Parathyroid adenoma (tissue), 2 donors: ENCODE measurements around the gene NDUFA13.

Experiments used
- H2AFZ ChIP-seq: fragments of 300-600 bp; sonication (generic); one replicate; pipeline ENCODE4 v1.7.0; 2017; ENCODE audit warnings: antibody characterized with exemption, mild to moderate bottlenecking
- H3K27ac ChIP-seq: fragments of 300-600 bp; sonication (generic); one replicate; pipeline ENCODE4 v1.7.0; 2017
- H3K27me3 ChIP-seq: fragments of 300-600 bp; sonication (generic); one replicate; pipeline ENCODE4 v1.7.0; 2017; ENCODE audit warnings: low read length; ENCODE audit not compliant: control insufficient read depth, insufficient read depth
- H3K36me3 ChIP-seq: fragments of 300-600 bp; sonication (generic); one replicate; pipeline ENCODE4 v1.7.0; 2017; ENCODE audit warnings: low read length; ENCODE audit not compliant: control insufficient read depth, insufficient read depth
- H3K4me1 ChIP-seq: fragments of 300-600 bp; sonication (generic); one replicate; pipeline ENCODE4 v1.7.0; 2017; ENCODE audit warnings: control low read depth
- H3K4me2 ChIP-seq: fragments of 300-600 bp; sonication (generic); one replicate; pipeline ENCODE4 v1.7.0; 2017; ENCODE audit warnings: low read length
- H3K4me3 ChIP-seq: fragments of 300-600 bp; sonication (generic); one replicate; pipeline ENCODE4 v1.7.0; 2017; ENCODE audit warnings: low read depth, low read length
- H3K79me2 ChIP-seq: fragments of 300-600 bp; sonication (generic); one replicate; pipeline ENCODE4 v1.7.0; 2017; ENCODE audit warnings: control low read depth
- H3K9ac ChIP-seq: fragments of 300-600 bp; sonication (generic); one replicate; pipeline ENCODE4 v1.7.0; 2017; ENCODE audit warnings: mild to moderate bottlenecking
- H3K9me3 ChIP-seq: fragments of 300-600 bp; sonication (generic); one replicate; pipeline ENCODE4 v1.7.0; 2017; ENCODE audit warnings: low read length; ENCODE audit not compliant: control insufficient read depth
- TF ChIP-seq, protein P1 (sequence below): fragments of 300-600 bp; sonication (generic); IDR thresholded peaks from one replicate; pipeline ENCODE4 v1.7.0; 2017; ENCODE audit warnings: antibody characterized with exemption, mild to moderate bottlenecking
- donor health status: primary hyperparathyroidism.

The NDUFA13 gene

DNA sequence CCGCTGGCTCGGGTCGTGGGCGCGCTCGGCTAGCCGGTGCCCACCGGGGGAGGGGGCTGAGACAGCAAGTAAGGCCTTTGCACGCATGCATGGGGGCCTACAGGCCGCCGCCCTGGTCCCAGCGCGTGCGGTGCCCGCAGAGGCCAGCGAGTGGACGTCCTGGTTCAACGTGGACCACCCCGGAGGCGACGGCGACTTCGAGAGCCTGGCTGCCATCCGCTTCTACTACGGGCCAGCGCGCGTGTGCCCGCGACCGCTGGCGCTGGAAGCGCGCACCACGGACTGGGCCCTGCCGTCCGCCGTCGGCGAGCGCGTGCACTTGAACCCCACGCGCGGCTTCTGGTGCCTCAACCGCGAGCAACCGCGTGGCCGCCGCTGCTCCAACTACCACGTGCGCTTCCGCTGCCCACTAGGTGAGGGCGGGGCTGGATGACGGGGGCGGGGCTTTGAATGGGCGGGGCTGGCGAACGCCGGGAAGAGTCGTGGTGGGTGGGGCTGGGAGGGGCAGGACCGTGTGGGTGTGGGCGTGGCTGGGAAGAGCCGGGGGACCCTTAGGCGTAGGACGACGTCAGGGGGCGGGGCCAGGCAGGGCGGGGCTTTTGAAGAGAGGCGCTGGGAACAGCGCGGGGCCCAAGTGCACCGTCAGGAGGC is 24.2 kb downstream of the NDUFA13 start:
- Histone ChIP-seq H3K4me1 (peaks cover 3% of the 10 kb centered on the region), H3K4me3 (no peak overlapping the region), H3K36me3 (no peaks in the 10 kb centered on the region), H3K4me2 (no peak overlapping the region), H3K9me3 (no peaks in the 10 kb centered on the region), H2AFZ (no peak overlapping the region), H3K27ac (no peak overlapping the region), H3K79me2 (no peaks in the 10 kb centered on the region), H3K9ac (no peak overlapping the region), H3K27me3 (peaks cover 3% of the 10 kb centered on the region)
- TF ChIP-seq, protein P1, sequence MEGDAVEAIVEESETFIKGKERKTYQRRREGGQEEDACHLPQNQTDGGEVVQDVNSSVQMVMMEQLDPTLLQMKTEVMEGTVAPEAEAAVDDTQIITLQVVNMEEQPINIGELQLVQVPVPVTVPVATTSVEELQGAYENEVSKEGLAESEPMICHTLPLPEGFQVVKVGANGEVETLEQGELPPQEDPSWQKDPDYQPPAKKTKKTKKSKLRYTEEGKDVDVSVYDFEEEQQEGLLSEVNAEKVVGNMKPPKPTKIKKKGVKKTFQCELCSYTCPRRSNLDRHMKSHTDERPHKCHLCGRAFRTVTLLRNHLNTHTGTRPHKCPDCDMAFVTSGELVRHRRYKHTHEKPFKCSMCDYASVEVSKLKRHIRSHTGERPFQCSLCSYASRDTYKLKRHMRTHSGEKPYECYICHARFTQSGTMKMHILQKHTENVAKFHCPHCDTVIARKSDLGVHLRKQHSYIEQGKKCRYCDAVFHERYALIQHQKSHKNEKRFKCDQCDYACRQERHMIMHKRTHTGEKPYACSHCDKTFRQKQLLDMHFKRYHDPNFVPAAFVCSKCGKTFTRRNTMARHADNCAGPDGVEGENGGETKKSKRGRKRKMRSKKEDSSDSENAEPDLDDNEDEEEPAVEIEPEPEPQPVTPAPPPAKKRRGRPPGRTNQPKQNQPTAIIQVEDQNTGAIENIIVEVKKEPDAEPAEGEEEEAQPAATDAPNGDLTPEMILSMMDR: no peak

DNA sequence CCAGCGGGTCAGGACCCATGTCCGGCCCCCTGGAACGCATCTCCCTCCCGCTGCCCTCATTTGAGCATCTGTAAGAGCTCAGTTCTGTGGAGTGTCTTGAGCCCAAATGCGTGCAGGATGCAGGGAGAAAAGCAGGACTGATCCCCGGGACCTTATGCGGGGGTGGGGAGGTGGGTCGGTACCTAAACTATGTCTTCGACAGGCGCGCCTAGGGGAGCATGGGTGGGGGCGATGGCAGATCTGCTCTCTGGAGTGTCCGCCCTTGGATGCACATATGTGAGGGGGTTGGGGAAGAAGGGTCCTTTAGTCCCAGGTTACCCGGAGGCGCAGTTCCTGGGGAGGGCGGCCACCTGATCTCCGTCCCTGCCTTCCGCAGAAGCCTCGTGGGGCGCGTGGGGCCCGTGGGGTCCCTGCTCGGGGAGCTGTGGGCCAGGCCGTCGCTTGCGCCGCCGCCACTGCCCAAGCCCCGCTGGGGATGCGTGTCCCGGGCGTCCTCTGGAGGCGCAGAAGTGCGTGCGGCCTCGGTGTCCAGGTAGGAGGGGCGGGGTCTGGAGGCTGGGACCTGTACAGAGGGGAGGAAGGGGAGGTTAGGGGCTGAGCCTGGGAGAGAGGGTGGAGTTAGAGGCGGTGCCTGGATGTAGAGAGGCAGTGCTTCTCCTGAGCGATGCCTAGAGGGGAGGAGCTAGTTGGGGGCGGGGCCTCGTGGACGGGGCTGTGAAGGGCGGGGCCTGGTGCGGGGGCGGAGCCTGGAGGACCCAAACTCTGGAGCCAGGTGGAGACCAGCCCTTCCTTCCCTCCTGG is 24.9 kb downstream of the NDUFA13 start:
- H2AFZ ChIP-seq: peak overlapping the region; percentile 30
- H3K4me1 ChIP-seq: peaks cover 3% of the 10 kb centered on the region
- H3K36me3 ChIP-seq: no peaks in the 10 kb centered on the region
- no peak overlapping the region for H3K4me3 ChIP-seq
- no peaks in the 10 kb centered on the region for H3K9me3 ChIP-seq
- H3K27ac ChIP-seq: no peak overlapping the region
- no peak overlapping the region for H3K4me2 ChIP-seq
- no peaks in the 10 kb centered on the region for H3K79me2 ChIP-seq
- TF ChIP-seq, protein P1: no peak
- peaks cover 3% of the 10 kb centered on the region for H3K27me3 ChIP-seq
- no peak overlapping the region for H3K9ac ChIP-seq

DNA sequence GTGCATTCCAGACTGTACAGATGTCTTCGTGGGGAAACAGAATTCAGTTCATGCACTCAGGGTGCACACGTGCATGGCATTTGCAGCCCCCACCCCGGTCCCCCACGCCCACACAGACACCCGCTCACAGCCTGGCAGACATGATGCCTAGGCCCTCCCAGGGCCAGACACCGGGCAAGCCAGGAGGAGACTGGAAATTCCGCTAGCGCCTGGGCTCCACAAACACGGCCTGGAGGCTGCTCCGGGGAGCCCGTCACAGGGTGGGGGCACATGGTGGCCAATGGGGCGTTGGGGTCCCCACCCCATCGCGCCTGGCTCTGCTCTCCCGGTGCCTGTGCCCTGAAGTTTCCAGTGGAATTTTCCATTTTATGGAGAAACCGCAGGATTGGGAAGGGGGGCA is 25.6 kb downstream of the NDUFA13 start:
- Histone ChIP-seq H3K27me3 (peaks cover 3% of the 10 kb centered on the region), H2AFZ (no peak overlapping the region), H3K79me2 (no peaks in the 10 kb centered on the region), H3K9me3 (no peaks in the 10 kb centered on the region), H3K4me3 (no peak overlapping the region), H3K9ac (no peak overlapping the region), H3K27ac (no peak overlapping the region), H3K4me1 (peaks cover 3% of the 10 kb centered on the region), H3K4me2 (no peak overlapping the region), H3K36me3 (no peaks in the 10 kb centered on the region)
- TF ChIP-seq, protein P1: no peak

GRCh38 chr19:19542507-19542906 is 26.5 kb downstream of the NDUFA13 start:
- H3K4me2 ChIP-seq: no peak overlapping the region
- TF ChIP-seq, protein P1: no peak
- no peaks in the 10 kb centered on the region for H3K9me3 ChIP-seq
- no peak overlapping the region for H3K9ac ChIP-seq
- peaks cover 3% of the 10 kb centered on the region for H3K4me1 ChIP-seq
- no peak overlapping the region for H3K27ac ChIP-seq
- no peaks in the 10 kb centered on the region for H3K36me3 ChIP-seq
- H3K4me3 ChIP-seq: no peak overlapping the region
- no peak overlapping the region for H2AFZ ChIP-seq
- no peaks in the 10 kb centered on the region for H3K79me2 ChIP-seq
- H3K27me3 ChIP-seq: peaks cover 3% of the 10 kb centered on the region
